ENCODE results near the gene UQCRC2. TPM values are rescaled to one million over a fixed set of nuclear protein-coding genes. Genes with fewer than 3 reads are reported as not detected.
"Not testable (repeated sequence)": the region's sequence is repeated elsewhere in the genome, so short reads cannot be mapped to it uniquely, and the experiment has no call there.

UQCRC2 gene
- polyA plus RNA-seq, 4 donors, result 286 to 315 (median 296) TPM

GRCh38 chr16:22008215-22009059 lies 55.3 kb downstream of the UQCRC2 start:
- DNase-seq (ENCODE audit: low read depth in 4 of 4, low spot score in 3 of 4), result no peak

GRCh38 chr16:22010902-22011301 lies 57.7 kb downstream of the UQCRC2 start:
- DNase-seq (ENCODE audit: low read depth in 4 of 4, low spot score in 3 of 4), result no peak

DNA sequence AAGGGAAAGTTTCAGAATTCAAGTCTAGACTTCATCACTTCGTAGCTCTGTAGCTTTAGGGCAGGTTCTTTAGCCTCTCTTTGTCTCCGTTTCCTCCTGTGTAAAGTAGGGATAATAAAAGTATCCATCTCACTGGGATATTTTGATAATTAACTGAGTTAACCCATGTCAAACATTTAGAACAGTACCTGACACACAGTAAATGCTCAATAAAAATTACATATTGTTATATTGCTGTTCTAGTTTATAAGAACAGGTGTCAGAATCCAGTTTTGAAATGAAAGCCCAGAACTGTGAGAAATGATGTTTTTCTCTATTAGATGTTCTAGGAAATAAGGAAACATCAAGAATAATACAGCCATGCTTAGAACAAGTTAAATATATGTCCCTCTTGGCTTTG lies 59.1 kb downstream of the UQCRC2 start:
- DNase-seq (ENCODE audit: low read depth in 4 of 4, low spot score in 3 of 4), result no peak

- no peak for DNase-seq (ENCODE audit: low read depth in 4 of 4, low spot score in 3 of 4)
These were observed 60.3 kb downstream of the UQCRC2 start for GRCh38 chr16:22013486-22013885.

GRCh38 chr16:22014271-22014873 lies 61.2 kb downstream of the UQCRC2 start:
- no peak for DNase-seq (ENCODE audit: low read depth in 4 of 4, low spot score in 3 of 4)

GRCh38 chr16:22016927-22017326 lies 63.8 kb downstream of the UQCRC2 start:
- DNase-seq (ENCODE audit: low read depth in 4 of 4, low spot score in 3 of 4), result no peak

DNA sequence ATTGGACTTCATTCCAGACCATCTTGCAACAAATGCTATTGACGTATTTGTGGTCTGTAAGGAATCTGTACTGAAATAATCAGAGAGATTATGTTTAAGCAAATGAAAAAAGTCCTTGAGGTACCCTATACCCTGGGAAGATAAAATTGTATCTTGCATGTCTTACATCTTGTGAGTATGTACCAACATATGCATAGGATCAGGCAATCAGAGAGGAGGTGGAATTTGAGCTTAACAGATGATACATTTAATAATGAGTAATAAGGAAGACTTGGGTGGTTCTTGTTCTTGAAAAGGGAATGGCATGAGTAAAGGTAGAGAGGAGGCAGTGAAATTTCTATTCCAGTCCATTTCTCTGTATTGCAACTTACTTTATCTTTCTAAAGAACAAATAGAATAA lies 65.4 kb downstream of the UQCRC2 start:
- DNase-seq (ENCODE audit: low read depth in 4 of 4, low spot score in 3 of 4), result no peak

- no peak for DNase-seq (ENCODE audit: low read depth in 4 of 4, low spot score in 3 of 4)
These were observed 69.0 kb downstream of the UQCRC2 start for GRCh38 chr16:22022151-22022550.

DNA sequence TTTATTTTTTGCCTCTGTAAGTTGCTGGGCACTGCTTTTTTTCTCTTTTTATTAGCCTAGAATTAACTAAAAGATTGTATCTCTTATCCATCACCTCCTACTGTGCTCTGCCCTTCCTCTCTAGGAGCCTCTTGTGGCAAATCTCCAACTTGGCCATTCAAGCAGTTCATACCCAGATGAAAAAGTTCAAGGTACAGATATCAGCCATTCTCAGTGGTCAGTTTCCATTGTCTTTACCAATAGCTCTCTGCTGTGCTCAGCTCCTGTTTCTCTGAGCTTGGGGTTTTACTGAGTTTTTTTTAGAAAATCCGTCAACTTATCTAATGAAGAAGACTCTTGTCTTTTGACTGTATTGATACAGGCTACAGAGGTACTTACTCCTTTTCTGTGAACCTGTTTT lies 70.3 kb downstream of the UQCRC2 start:
- no peak for DNase-seq (ENCODE audit: low read depth in 4 of 4, low spot score in 3 of 4)

- DNase-seq (ENCODE audit: low read depth in 4 of 4, low spot score in 3 of 4), result not testable (repeated sequence)
These were observed 71.6 kb downstream of the UQCRC2 start for GRCh38 chr16:22024785-22025184.

GRCh38 chr16:22027633-22028032 lies 74.5 kb downstream of the UQCRC2 start:
- DNase-seq (ENCODE audit: low read depth in 4 of 4, low spot score in 3 of 4), result no peak

- no peak for DNase-seq (ENCODE audit: low read depth in 4 of 4, low spot score in 3 of 4)
These were observed 76.5 kb downstream of the UQCRC2 start for GRCh38 chr16:22029632-22030031.

- no peak for DNase-seq (ENCODE audit: low read depth in 4 of 4, low spot score in 3 of 4)
These were observed 77.1 kb downstream of the UQCRC2 start for GRCh38 chr16:22030087-22030812.

DNA sequence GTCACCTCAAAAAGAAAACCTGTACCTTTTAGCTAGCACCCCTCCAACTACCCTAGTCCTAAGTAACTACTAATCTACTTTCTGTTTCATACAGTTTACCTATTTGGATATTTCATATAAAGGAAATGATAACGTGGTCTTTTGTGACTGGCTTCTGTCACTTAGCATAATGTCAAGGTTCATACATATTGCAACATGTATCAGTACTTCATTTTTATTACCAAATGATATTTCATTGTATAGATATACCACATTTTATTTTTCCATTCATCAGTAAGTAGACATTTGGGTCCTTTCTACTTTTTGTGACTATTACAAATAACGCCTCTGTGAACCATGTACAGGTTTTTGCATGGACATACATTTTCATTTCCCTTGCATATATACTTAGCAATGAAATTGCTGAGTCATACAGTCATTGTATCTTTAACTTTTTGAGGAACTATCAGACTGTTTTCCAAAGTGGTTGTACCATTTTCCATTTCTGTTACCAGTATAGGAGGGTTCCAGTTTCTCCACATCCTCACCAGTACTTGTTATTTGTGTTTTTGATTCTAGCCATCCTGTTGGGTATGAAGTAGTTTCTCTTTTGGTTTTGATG lies 78.4 kb downstream of the UQCRC2 start:
- no peak for DNase-seq (ENCODE audit: low read depth in 4 of 4, low spot score in 3 of 4)

Other genes starting within 250 kb of the UQCRC2 start
- 10 to 100 TPM; 47.7 to 73.1 (median 53.4) TPM for gene NPIPB4, start 95.6 kb upstream of the UQCRC2 start, polyA plus RNA-seq (ENCODE audit: insufficient read length in 4 of 4)
- gene PDZD9, start 47.8 kb downstream of the UQCRC2 start, polyA plus RNA-seq (ENCODE audit: insufficient read length in 4 of 4), result under 1 TPM; 0.18 to 0.59 (median 0.40) TPM
- 10 to 100 TPM; 17.6 to 25.2 (median 23.7) TPM for gene MOSMO, start 54.8 kb downstream of the UQCRC2 start, polyA plus RNA-seq (ENCODE audit: insufficient read length in 4 of 4)
- gene VWA3A, start 139.2 kb downstream of the UQCRC2 start, polyA plus RNA-seq (ENCODE audit: insufficient read length in 4 of 4), result 1 to 10 TPM; 1.5 to 2.5 (median 1.8) TPM
- under 1 TPM; 0.13 to 0.36 (median 0.18) TPM for gene SDR42E2, start 209.1 kb downstream of the UQCRC2 start, polyA plus RNA-seq (ENCODE audit: insufficient read length in 4 of 4)

All from right renal pelvis (tissue), 4 donors.